Endothelial cell (in vitro differentiated cells): ENCODE measurements around the gene IL1RAPL1. TPM values are rescaled to one million over a fixed set of nuclear protein-coding genes. Genes with fewer than 3 reads are reported as not detected.

Source experiments
- DNase-seq: peaks from one replicate; pipeline ENCODE4 v3.0.0; 2021; ENCODE audit warnings: low spot score
- H3K27ac Mint-ChIP-seq: one replicate; pipeline ENCODE4 v1.8.0; 2021; ENCODE audit warnings: mixed read lengths, inconsistent platforms; ENCODE audit not compliant: unreplicated experiment
- H3K27me3 Mint-ChIP-seq: one replicate; pipeline ENCODE4 v1.8.0; 2021; ENCODE audit warnings: mild to moderate bottlenecking, moderate library complexity, mixed read lengths, inconsistent platforms; ENCODE audit not compliant: unreplicated experiment
- H3K36me3 Mint-ChIP-seq: one replicate; pipeline ENCODE4 v1.8.0; 2021; ENCODE audit warnings: mild to moderate bottlenecking, low read depth, mixed read lengths, inconsistent platforms; ENCODE audit not compliant: unreplicated experiment
- H3K4me1 Mint-ChIP-seq: one replicate; pipeline ENCODE4 v1.8.0; 2021; ENCODE audit warnings: mild to moderate bottlenecking, mixed read lengths, inconsistent platforms; ENCODE audit not compliant: unreplicated experiment
- H3K4me3 Mint-ChIP-seq: one replicate; pipeline ENCODE4 v1.8.0; 2021; ENCODE audit warnings: mild to moderate bottlenecking, mixed read lengths, inconsistent platforms; ENCODE audit not compliant: unreplicated experiment
- H3K9me3 Mint-ChIP-seq: one replicate; pipeline ENCODE4 v1.8.0; 2021; ENCODE audit warnings: mixed read lengths, inconsistent platforms; ENCODE audit not compliant: unreplicated experiment
- total RNA-seq: library from RNA; stranded (reverse); fragmentation: NEBNext Ultra II Directional; extraction: Animal tissue kit (Norgen Biotek cat#: 25700); gene quantifications from one replicate; pipeline ENCODE4 v1.2.1, GENCODE V29; 2021; ENCODE audit not compliant: unreplicated experiment
- TF ChIP-seq, protein P1 (sequence below): fragments of 200-600 bp; sonication (generic); IDR thresholded peaks from one replicate; pipeline ENCODE4 v1.5.0; 2021; ENCODE audit warnings: antibody characterized with exemption; ENCODE audit not compliant: unreplicated experiment

The IL1RAPL1 gene
- total RNA-seq, 1 donor from 2014 or later = 0.18 TPM

DNA sequence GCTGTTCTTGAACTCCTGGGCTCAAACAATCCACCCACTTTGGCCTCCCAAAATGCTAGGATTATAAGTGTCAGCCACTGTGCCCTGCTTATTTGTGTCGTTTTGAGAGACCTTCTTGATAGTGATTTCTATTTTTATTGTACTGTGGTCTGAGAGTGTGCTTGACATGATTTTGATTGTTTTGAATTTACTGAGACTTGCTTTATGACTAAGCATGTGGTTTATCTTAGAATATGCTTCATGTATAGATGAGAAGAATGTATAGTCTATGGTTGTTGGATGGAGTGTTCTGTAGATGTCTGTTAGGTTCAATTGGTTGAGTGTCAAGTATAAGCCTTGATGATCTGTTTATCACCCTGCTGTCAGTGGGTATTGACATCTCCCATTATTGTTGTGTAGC is 789.3 kb downstream of the IL1RAPL1 start:
- DNase-seq = no peak
- H3K27ac Mint-ChIP-seq = no peak overlapping the region
- H3K4me1 Mint-ChIP-seq = no peaks in the 10 kb centered on the region
- no peaks in the 10 kb centered on the region for H3K27me3 Mint-ChIP-seq
- H3K9me3 Mint-ChIP-seq = no peaks in the 10 kb centered on the region
- no peak overlapping the region for H3K4me3 Mint-ChIP-seq
- no peaks in the 10 kb centered on the region for H3K36me3 Mint-ChIP-seq
- TF ChIP-seq, protein P1, sequence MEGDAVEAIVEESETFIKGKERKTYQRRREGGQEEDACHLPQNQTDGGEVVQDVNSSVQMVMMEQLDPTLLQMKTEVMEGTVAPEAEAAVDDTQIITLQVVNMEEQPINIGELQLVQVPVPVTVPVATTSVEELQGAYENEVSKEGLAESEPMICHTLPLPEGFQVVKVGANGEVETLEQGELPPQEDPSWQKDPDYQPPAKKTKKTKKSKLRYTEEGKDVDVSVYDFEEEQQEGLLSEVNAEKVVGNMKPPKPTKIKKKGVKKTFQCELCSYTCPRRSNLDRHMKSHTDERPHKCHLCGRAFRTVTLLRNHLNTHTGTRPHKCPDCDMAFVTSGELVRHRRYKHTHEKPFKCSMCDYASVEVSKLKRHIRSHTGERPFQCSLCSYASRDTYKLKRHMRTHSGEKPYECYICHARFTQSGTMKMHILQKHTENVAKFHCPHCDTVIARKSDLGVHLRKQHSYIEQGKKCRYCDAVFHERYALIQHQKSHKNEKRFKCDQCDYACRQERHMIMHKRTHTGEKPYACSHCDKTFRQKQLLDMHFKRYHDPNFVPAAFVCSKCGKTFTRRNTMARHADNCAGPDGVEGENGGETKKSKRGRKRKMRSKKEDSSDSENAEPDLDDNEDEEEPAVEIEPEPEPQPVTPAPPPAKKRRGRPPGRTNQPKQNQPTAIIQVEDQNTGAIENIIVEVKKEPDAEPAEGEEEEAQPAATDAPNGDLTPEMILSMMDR = no peak

DNA sequence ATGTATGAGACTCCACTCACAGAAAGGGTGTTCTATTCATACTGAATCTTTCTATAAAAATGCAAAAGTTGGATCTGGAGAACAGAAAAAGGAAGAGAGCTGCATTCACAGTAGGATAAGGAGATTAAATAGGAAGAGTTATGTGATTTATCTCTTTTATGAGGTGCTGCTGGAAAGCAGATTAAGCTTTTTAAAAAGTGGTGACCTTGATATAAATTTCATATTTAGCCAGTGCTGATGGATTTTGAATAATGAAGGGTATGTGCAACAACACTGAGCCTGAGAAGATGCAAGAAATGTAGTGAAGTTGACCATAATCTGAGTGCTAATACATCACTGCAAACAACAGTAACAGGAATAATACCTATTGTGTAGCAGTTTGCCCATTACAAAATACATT is 795.6 kb downstream of the IL1RAPL1 start:
- DNase-seq = no peak
- Mint-ChIP-seq H3K4me1 (no peaks in the 10 kb centered on the region), H3K36me3 (no peaks in the 10 kb centered on the region), H3K27me3 (no peaks in the 10 kb centered on the region), H3K27ac (no peak overlapping the region), H3K9me3 (no peaks in the 10 kb centered on the region), H3K4me3 (no peak overlapping the region)
- TF ChIP-seq, protein P1 = no peak

DNA sequence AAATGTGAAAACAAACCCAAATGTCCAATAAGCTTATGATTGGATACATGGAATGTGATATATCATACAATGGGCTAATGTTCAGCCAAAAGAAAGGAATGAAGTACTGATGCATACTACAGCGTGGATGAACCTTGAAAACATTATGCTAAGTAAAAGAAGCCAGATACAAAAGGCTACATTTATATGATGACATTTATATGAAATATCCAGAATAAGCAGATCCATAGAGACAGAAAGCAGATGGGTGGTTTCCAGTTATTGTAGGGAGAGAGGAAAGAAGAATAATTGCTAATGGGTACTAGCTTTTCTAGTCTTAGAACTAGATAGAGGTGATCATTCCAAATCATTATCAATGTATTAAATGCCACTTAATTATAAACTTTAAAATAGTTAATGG is 801.3 kb downstream of the IL1RAPL1 start:
- H3K36me3 Mint-ChIP-seq = no peaks in the 10 kb centered on the region
- H3K27ac Mint-ChIP-seq = no peak overlapping the region
- H3K27me3 Mint-ChIP-seq = no peaks in the 10 kb centered on the region
- H3K9me3 Mint-ChIP-seq = no peaks in the 10 kb centered on the region
- no peaks in the 10 kb centered on the region for H3K4me1 Mint-ChIP-seq
- TF ChIP-seq, protein P1 = no peak
- no peak for DNase-seq
- no peak overlapping the region for H3K4me3 Mint-ChIP-seq

DNA sequence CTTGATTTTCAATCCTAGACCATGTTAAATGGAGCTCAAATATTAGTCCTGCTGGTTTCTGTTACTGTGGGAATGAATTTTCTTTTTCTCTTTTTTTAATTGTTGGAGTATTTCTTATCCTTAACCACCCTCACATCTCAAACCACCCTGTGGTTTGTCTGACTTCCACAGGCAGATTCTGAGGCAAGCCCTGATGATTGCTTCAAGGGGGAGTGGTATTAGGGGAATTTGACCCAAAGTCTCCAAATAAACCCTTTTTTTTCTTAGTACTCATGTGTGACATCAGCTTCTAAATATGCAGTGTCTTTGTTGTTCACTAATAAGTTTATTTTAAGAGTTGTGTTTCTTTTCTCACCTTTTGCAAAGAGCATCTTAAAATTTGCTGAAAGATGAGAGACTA is 810.3 kb downstream of the IL1RAPL1 start:
- Mint-ChIP-seq H3K27me3 (no peaks in the 10 kb centered on the region), H3K9me3 (no peaks in the 10 kb centered on the region), H3K4me1 (no peaks in the 10 kb centered on the region), H3K4me3 (no peak overlapping the region), H3K36me3 (no peaks in the 10 kb centered on the region), H3K27ac (no peak overlapping the region)
- no peak for DNase-seq
- TF ChIP-seq, protein P1 = no peak

DNA sequence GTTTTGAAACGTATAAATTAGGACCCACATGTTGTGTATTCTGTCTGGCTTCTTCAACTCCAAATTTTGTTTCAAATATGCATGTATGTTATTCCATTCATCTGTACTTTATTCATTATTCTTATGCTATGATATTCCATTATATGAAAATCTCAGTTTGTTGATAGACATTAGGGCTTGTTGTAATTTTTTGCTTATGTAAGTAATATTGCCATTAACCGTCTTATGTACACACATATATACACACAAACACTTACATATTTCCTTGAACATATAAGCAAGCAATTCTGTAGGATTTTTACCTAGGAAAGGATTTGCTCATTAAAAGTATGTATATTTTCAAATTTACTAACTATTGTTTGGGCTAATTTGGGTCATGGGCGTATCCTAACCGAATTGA is 820.1 kb downstream of the IL1RAPL1 start:
- Mint-ChIP-seq H3K27me3 (no peaks in the 10 kb centered on the region), H3K36me3 (no peaks in the 10 kb centered on the region), H3K4me3 (no peak overlapping the region), H3K4me1 (no peaks in the 10 kb centered on the region), H3K27ac (no peak overlapping the region), H3K9me3 (no peaks in the 10 kb centered on the region)
- no peak for DNase-seq
- TF ChIP-seq, protein P1 = no peak
